ENCODE data around the gene TMEM59L. TPM values are rescaled to one million over a fixed set of nuclear protein-coding genes. Genes with fewer than 3 reads are reported as not detected.

Gene TMEM59L
- total RNA-seq, 3 donors from 2014 or later (not counting 1 experiment from before 2014, with no cell fraction given) = not detected

DNA sequence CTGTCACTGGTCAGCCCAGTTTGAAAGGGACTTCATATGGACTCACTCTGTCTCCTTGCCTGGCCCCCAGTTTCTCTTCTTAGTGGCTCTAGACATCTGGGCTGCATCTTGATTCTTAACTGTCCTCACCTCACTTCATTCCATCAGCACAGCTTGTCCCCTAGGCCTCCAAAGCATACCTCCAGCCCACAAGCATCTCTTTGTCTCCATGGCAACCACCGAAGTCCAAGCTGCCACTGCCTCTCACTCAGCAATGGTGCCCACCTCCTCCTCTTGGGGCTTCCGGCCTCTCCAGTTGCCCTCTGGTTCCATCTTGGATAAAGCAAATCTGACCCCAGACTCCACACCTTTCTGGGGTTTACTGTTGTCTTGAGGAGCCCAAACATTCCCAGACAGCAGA lies 14.2 kb downstream of the TMEM59L start:
- intact Hi-C loops (cut with micrococcal nuclease) = no loop called here
- H3K4me1 ChIP-seq (ENCODE audit: control insufficient read depth, insufficient read depth, low read length) = no peaks in the 10 kb centered on the region
- ATAC-seq = no peak

DNA sequence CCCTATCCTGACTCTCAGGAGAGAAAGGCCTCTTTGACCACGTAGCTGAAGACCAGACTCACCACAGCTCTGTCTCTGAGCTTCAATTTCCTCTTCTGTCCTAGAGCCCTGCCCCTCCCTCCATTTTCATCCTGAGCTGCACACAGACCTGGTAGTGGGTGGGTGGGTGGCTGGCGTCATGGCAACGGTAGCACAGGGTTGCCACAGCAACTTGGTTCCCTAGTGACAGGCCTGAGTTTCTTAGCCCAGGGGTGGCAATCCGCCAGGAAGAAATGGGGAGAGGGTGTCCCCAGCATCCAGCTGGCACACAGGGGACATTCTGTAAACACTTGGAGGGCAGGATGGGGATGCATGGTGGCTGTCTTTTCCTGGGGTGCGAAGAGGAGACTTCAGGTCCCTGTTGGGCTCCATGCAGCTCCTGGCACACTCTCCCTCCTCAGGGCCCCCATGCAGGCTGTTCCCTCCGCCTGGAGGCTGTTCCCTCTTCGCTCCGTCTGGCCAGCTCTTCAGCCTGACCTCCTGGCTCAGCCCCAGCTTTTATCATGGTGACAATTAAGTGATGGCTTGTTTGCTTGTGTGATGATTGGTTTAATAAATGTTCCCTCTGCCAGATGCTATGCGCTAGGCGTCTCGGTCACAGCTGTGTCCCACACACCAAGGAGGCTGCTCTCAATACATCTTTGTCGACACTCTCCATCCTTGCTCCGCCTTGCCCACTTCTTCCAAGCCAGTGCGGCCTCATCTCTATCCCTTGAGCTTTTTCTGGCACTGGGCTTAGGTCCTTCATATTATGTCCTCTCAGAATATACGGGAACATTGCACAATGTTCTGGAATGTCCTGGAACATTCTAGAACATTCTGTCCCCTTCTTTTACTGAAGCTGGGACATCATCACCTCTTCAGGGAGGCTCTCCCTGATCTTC lies 16.8 kb downstream of the TMEM59L start:
- H3K9me3 Mint-ChIP-seq = no peaks in the 10 kb centered on the region
- peaks cover 8 to 12% of the 10 kb centered on the region in 2 donors for H3K27me3 Mint-ChIP-seq (ENCODE audit: low read depth in 2 of 2)
- Histone ChIP-seq H3K36me3 (ENCODE audit: control insufficient read depth, insufficient read depth, low read length) (no peaks in the 10 kb centered on the region), H3K9me3 (ENCODE audit: control insufficient read depth, insufficient read depth, low read length) (no peaks in the 10 kb centered on the region), H3K27ac (ENCODE audit: low read length) (no peak overlapping the region), H3K4me1 (ENCODE audit: control insufficient read depth, insufficient read depth, low read length) (no peaks in the 10 kb centered on the region), H3K27me3 (ENCODE audit: control insufficient read depth, insufficient read depth, low read length) (no peaks in the 10 kb centered on the region), H3K4me3 (ENCODE audit: low read length) (no peak overlapping the region)
- no peak overlapping the region for H3K27ac Mint-ChIP-seq
- intact Hi-C loops (cut with micrococcal nuclease) = no loop called here
- no peak for ATAC-seq
- no peaks in the 10 kb centered on the region for H3K36me3 Mint-ChIP-seq
- WGBS (ENCODE audit: insufficient coverage) = 85% methylated on average over 15 of the region's 15 CpGs
- no peaks in the 10 kb centered on the region for H3K4me1 Mint-ChIP-seq
- TF ChIP-seq, protein P1, sequence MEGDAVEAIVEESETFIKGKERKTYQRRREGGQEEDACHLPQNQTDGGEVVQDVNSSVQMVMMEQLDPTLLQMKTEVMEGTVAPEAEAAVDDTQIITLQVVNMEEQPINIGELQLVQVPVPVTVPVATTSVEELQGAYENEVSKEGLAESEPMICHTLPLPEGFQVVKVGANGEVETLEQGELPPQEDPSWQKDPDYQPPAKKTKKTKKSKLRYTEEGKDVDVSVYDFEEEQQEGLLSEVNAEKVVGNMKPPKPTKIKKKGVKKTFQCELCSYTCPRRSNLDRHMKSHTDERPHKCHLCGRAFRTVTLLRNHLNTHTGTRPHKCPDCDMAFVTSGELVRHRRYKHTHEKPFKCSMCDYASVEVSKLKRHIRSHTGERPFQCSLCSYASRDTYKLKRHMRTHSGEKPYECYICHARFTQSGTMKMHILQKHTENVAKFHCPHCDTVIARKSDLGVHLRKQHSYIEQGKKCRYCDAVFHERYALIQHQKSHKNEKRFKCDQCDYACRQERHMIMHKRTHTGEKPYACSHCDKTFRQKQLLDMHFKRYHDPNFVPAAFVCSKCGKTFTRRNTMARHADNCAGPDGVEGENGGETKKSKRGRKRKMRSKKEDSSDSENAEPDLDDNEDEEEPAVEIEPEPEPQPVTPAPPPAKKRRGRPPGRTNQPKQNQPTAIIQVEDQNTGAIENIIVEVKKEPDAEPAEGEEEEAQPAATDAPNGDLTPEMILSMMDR (IDR thresholded peaks at IDR 0.05) = no peak
- DNase-seq = no peak
- no peak overlapping the region for H3K4me3 Mint-ChIP-seq

More for the DNA sequence above, 14.2 kb downstream of the TMEM59L start:
- DNase-seq = no peak
- Mint-ChIP-seq H3K4me1 (no peaks in the 10 kb centered on the region), H3K27ac (no peak overlapping the region), H3K9me3 (no peaks in the 10 kb centered on the region), H3K27me3 (ENCODE audit: low read depth in 2 of 2) (peaks cover 8 to 10% of the 10 kb centered on the region in 2 donors), H3K36me3 (no peaks in the 10 kb centered on the region), H3K4me3 (no peak overlapping the region)
- no peaks in the 10 kb centered on the region for H3K27me3 ChIP-seq (ENCODE audit: control insufficient read depth, insufficient read depth, low read length)
- H3K27ac ChIP-seq (ENCODE audit: low read length) = no peak overlapping the region
- 76% methylated on average over 2 of the region's 2 CpGs for WGBS (ENCODE audit: insufficient coverage)
- TF ChIP-seq, protein P1 (IDR thresholded peaks at IDR 0.05) = no peak
- H3K36me3 ChIP-seq (ENCODE audit: control insufficient read depth, insufficient read depth, low read length) = no peaks in the 10 kb centered on the region
- H3K9me3 ChIP-seq (ENCODE audit: control insufficient read depth, insufficient read depth, low read length) = no peaks in the 10 kb centered on the region
- no peak overlapping the region for H3K4me3 ChIP-seq (ENCODE audit: low read length)

DNA sequence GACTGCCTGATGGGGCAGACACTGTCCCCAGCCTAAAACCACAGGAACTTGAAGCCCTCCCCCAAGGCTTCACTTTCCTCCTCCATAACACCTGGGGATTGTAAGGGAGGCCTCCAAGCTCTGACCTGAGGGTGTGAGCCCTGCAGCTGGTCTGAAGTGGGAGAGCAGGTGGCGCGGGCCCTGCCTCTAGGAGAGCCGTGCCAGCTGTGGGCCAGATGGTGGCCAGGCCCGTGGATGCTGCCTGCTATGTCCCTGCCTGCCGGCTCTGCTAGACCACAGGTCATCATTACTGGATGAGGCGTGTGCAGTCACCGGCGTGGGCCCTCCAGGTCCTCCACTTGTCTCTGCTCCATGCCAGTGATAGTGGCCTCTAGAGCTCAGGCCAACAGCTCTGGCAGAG lies 20.7 kb downstream of the TMEM59L start:
- TF ChIP-seq, protein P1 (IDR thresholded peaks at IDR 0.05) = no peak
- H3K9me3 Mint-ChIP-seq = no peaks in the 10 kb centered on the region
- H3K4me1 Mint-ChIP-seq = peaks cover 21 to 31% of the 10 kb centered on the region in 2 donors
- H3K4me3 Mint-ChIP-seq = no peak overlapping the region
- H3K27ac ChIP-seq (ENCODE audit: low read length) = no peak overlapping the region
- H3K27me3 Mint-ChIP-seq (ENCODE audit: low read depth in 2 of 2) = peaks cover 7 to 8% of the 10 kb centered on the region in 2 donors
- 92% methylated on average over 8 of the region's 8 CpGs for WGBS (ENCODE audit: insufficient coverage)
- no peaks in the 10 kb centered on the region for H3K36me3 ChIP-seq (ENCODE audit: control insufficient read depth, insufficient read depth, low read length)
- H3K4me3 ChIP-seq (ENCODE audit: low read length) = no peak overlapping the region
- H3K9me3 ChIP-seq (ENCODE audit: control insufficient read depth, insufficient read depth, low read length) = no peaks in the 10 kb centered on the region
- ATAC-seq (no peak), DNase-seq (no peak)
- intact Hi-C loops (cut with micrococcal nuclease) = no loop called here
- no peak overlapping the region for H3K27ac Mint-ChIP-seq
- no peaks in the 10 kb centered on the region for H3K36me3 Mint-ChIP-seq
- H3K4me1 ChIP-seq (ENCODE audit: control insufficient read depth, insufficient read depth, low read length) = peaks cover 30% of the 10 kb centered on the region
- H3K27me3 ChIP-seq (ENCODE audit: control insufficient read depth, insufficient read depth, low read length) = no peaks in the 10 kb centered on the region

All from natural killer cell (primary cell).